ENCODE results near the gene LIMK1.

Gene LIMK1

GRCh38 chr7:74056096-74056915, 27.3 kb upstream of the LIMK1 start:
- peak; percentile 12 for DNase-seq (ENCODE audit: low spot score)

GRCh38 chr7:74057216-74057925, 26.2 kb upstream of the LIMK1 start:
- peak; percentile 11 for DNase-seq (ENCODE audit: low spot score)

- no peak for DNase-seq (ENCODE audit: low spot score)
These were observed 25.6 kb upstream of the LIMK1 start for GRCh38 chr7:74057987-74058386.

- DNase-seq (ENCODE audit: low spot score) = peak; percentile 1
These were observed 25.1 kb upstream of the LIMK1 start for GRCh38 chr7:74058486-74058885.

GRCh38 chr7:74059037-74059436, 24.6 kb upstream of the LIMK1 start:
- no peak for DNase-seq (ENCODE audit: low spot score)

- DNase-seq (ENCODE audit: low spot score) = peak; percentile 44
These were observed 23.7 kb upstream of the LIMK1 start for GRCh38 chr7:74059681-74060588.

GRCh38 chr7:74061840-74062539, 21.6 kb upstream of the LIMK1 start:
- DNase-seq (ENCODE audit: low spot score) = peak; percentile 73

- peak; percentile 7 for DNase-seq (ENCODE audit: low spot score)
These were observed 20.4 kb upstream of the LIMK1 start for GRCh38 chr7:74063223-74063641.

- DNase-seq (ENCODE audit: low spot score) = no peak
These were observed 20.0 kb upstream of the LIMK1 start for GRCh38 chr7:74063646-74064045.

- no peak for DNase-seq (ENCODE audit: low spot score)
These were observed 18.9 kb upstream of the LIMK1 start for GRCh38 chr7:74064696-74065095.

GRCh38 chr7:74066626-74067025, 17.0 kb upstream of the LIMK1 start:
- peak; percentile 1 for DNase-seq (ENCODE audit: low spot score)

- peak; percentile 6 for DNase-seq (ENCODE audit: low spot score)
These were observed 15.1 kb upstream of the LIMK1 start for GRCh38 chr7:74068378-74069085.

GRCh38 chr7:74069086-74069541, 14.5 kb upstream of the LIMK1 start:
- DNase-seq (ENCODE audit: low spot score) = peak; percentile 1

GRCh38 chr7:74069790-74070618, 13.6 kb upstream of the LIMK1 start:
- peak; percentile 20 for DNase-seq (ENCODE audit: low spot score)

- DNase-seq (ENCODE audit: low spot score) = no peak
These were observed 13.0 kb upstream of the LIMK1 start for GRCh38 chr7:74070619-74070921.

- DNase-seq (ENCODE audit: low spot score) = no peak
These were observed 12.5 kb upstream of the LIMK1 start for GRCh38 chr7:74071121-74071520.

- DNase-seq (ENCODE audit: low spot score) = no peak
These were observed 8.8 kb upstream of the LIMK1 start for GRCh38 chr7:74074770-74075169.

GRCh38 chr7:74078461-74078860, 5.1 kb upstream of the LIMK1 start:
- peak; percentile 3 for DNase-seq (ENCODE audit: low spot score)

- no peak for DNase-seq (ENCODE audit: low spot score)
These were observed 861 bp upstream of the LIMK1 start for GRCh38 chr7:74082770-74083116.
